RWPE1 (cell line): ENCODE data around the gene FAM83D.

Experiments
- CTCF ChIA-PET: fragments of 350-600 bp; sonication (Branson Sonifier 250); formaldehyde crosslinking; extraction: SDS; loops from one replicate; lab custom pipeline; 2021; lab: Yijun Ruan, JAX
- POLR2A ChIA-PET: fragments of 400-600 bp; formaldehyde crosslinking; extraction: SDS; loops from one replicate; lab custom pipeline; 2020; ENCODE audit warnings: antibody characterized with exemption; ENCODE audit not compliant: low non-redundant PET; lab: Yijun Ruan, JAX
- DNase-seq: peaks from one replicate; pipeline ENCODE4 v3.0.0; 2012; ENCODE audit warnings: low spot score
- H3K27ac ChIP-seq: fragments of 450-650 bp; 2 replicates; pipeline ENCODE4 v1.5.1; 2017
- CTCF ChIP-seq: fragments of 450-650 bp; conservative IDR thresholded peaks from 2 replicates; pipeline ENCODE4 v1.5.1; 2017; ENCODE audit warnings: low read depth, mild to moderate bottlenecking

The FAM83D gene

GRCh38 chr20:38962044-38962927, 36.1 kb downstream of the FAM83D start, which contains the start of gene DHX35:
TSS of gene DHX35 (plus strand) at chr20:38962344. CDS start at chr20:38962368, 24 bp downstream.
- peak within 1 kb of the TSS; percentile 86 for H3K27ac ChIP-seq
- CTCF ChIA-PET: interaction anchor here (0.5 to 2.2 kb wide), 13 partner anchors 26 to 1983 kb away, joined by 3 to 13 read pairs (median 3); partner anchors contain the start of gene FAM83D
- POLR2A ChIA-PET: interaction anchor here (0.7 to 1.2 kb wide), 5 partner anchors 9 to 56 kb away, joined by 3 read pairs; no protein-coding TSS in a partner anchor
- peak; percentile 100 for DNase-seq
- peak; percentile 39 for TF ChIP-seq CTCF

- no peak for DNase-seq
- POLR2A ChIA-PET: interaction anchor here (0.7 to 1.2 kb wide), 3 partner anchors 27 to 40 kb away, joined by 3 read pairs; no protein-coding TSS in a partner anchor
- CTCF ChIA-PET: interaction anchor here (0.7 to 1.9 kb wide), 5 partner anchors 39 to 87 kb away, joined by 3 to 13 read pairs (median 3); no protein-coding TSS in a partner anchor
- peak overlapping the region; percentile 86 for H3K27ac ChIP-seq
- no peak for TF ChIP-seq CTCF
Observed at GRCh38 chr20:38962928-38963401, 36.7 kb downstream of the FAM83D start.

GRCh38 chr20:38963745-38964144, 37.5 kb downstream of the FAM83D start:
- ChIA-PET POLR2A (no interaction called here), CTCF (interaction anchor here (0.9 to 1.9 kb wide), 3 partner anchors 40 to 86 kb away, joined by 3 to 13 read pairs (median 9); no protein-coding TSS in a partner anchor)
- H3K27ac ChIP-seq: no peak overlapping the region
- no peak for DNase-seq
- TF ChIP-seq CTCF: no peak

- H3K27ac ChIP-seq: no peak overlapping the region
- POLR2A ChIA-PET: no interaction called here
- no peak for DNase-seq
- no peak for TF ChIP-seq CTCF
- CTCF ChIA-PET: interaction anchor here (0.5 to 0.7 kb wide), 2 partner anchors 24 to 42 kb away, joined by 3 to 4 read pairs; no protein-coding TSS in a partner anchor
Observed at GRCh38 chr20:38965264-38965663, 39.0 kb downstream of the FAM83D start.

- no peak for DNase-seq
- CTCF ChIA-PET: no interaction called here
- POLR2A ChIA-PET: no interaction called here
- no peak overlapping the region for H3K27ac ChIP-seq
- TF ChIP-seq CTCF: no peak
Observed at GRCh38 chr20:38968090-38968489, 41.9 kb downstream of the FAM83D start.

GRCh38 chr20:38969708-38970107, 43.5 kb downstream of the FAM83D start:
- no peak for DNase-seq
- no peak for TF ChIP-seq CTCF
- no peak overlapping the region for H3K27ac ChIP-seq
- ChIA-PET POLR2A (no interaction called here), CTCF (no interaction called here)
